GM12873 (cell line): ENCODE measurements around the gene ANKRD33B.

Experiments used
- CTCF ChIP-seq: IDR thresholded peaks from 2 replicates; pipeline ENCODE4 v1.5.1; 2012; ENCODE audit warnings: low read depth, mild to moderate bottlenecking, moderate library complexity, low read length, control low read depth; ENCODE audit not compliant: insufficient read depth; ENCODE audit errors: missing control alignments

The ANKRD33B gene

GRCh38 chr5:10563945-10564837 lies at the start of gene ANKRD33B:
Gene ANKRD33B, plus strand, starts transcription at chr5:10564070. Its CDS starts 398 bp downstream, at chr5:10564468.
- no peak for TF ChIP-seq CTCF

DNA sequence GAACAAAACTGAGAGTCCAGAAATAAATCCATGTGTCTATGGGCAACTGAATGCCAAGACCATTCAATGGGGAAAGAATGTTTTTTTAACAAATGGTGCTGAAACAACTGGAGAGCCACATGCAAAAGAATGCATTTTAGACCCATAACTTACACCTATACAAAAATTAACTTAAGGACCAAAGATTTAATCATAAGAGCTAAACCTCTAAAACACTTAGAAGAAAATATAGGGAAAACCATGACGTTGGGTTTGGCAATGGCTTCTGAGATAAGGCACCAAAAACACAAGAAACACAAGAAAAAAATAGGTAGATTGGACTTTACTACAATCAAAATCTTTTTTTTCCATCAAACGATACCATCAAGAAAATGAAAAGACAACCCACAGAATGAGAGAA lies 48.4 kb upstream of the ANKRD33B start:
- TF ChIP-seq CTCF: no peak

DNA sequence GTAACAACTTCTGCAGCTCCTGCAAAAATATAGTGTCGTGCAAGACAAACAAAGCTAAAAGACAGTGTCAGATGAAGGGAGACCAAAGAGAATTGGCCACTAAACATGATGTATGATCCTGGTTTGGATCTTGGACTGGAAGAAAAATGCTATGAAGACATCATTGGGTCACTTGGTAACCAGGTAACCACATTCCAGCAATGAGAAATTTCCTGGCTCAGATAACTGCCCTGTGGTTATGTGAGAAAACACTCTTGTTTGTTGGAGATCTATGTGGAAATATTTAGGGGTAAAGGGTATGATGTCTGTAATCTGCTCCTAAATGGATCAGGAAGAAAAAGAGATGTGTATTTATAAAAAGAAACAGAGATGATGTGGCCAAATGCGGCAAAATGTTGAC lies 45.5 kb upstream of the ANKRD33B start:
- no peak for TF ChIP-seq CTCF

DNA sequence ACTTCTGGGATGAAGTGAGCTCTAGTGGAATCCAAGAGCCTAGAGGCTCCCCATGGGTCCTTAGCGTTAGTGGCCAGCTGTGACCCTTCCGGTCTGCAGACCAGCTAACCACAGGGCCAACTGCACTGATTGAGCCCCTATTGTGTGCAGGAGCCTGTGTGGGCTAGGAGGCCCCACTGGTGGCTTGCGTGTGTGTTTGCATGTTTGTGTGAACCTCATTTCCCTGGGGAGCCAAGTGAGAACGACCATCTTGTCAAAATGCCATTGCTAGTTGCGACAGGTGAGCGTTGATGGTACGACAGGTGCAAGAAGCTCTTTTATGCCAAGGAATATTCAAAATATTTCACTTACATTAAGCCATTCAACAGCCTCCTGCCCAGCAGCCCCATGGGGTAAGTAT lies 44.1 kb upstream of the ANKRD33B start:
- TF ChIP-seq CTCF: no peak

DNA sequence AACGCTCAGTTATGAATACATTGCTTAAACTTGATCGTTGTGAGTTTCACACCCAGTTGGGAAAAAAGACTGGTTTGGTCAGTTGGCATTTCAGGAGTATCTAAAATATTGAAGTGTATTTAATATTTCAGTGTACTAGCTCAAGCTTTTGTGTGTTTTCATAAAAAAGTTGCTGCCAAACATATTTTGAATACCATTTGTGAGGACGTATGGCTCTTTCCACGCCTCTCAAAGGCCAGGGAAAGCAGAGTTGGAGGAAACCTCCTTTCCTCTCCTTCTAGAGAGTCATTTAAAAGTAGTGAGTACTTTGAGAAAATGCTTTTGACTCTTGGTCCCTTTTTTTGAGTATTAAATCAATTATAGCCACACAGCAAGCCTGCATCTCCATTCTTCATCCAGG lies 43.2 kb upstream of the ANKRD33B start:
- no peak for TF ChIP-seq CTCF

DNA sequence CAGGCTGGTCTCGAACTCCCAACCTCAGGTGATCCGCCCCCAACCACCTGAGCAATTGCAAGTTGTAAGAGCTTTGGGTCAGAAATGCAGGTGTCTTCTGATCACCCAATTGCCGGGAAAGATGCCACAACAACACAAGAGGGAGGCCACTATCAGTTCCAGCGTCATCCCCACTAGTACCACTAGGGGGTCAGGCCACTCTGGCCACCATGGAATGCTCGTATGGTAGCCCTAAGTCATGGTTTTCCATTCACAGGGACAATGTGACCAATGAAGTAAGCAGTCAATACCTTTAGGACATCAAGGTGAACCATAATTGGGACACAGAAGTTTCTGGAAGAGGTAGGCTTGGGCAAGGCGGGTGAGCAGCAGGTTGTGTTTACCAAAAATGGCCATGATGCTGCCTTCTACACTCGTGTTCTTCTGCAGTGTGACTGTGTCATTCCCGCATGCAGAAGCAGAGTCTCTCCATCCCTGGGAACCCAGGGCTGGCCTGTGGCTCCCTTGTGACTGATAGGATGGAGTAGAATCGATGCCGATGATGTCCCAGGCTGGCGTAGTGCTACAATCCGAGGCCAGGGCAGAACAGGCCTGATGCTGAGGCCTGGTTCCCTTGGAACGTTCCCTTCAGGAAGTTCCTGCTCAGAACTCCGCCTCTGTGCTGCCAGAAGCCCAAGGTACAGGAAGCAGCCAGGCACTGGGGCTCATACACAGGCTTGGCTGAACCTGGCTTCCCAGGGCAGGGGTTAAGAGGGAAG lies 42.2 kb upstream of the ANKRD33B start:
- TF ChIP-seq CTCF: peak; percentile 71

GRCh38 chr5:10522224-10522611 lies 41.7 kb upstream of the ANKRD33B start:
- TF ChIP-seq CTCF: no peak
